CMK (cell line): ENCODE measurements around the gene SREBF2.
"Not testable (repeated sequence)": the region's sequence is repeated elsewhere in the genome, so short reads cannot be mapped to it uniquely, and the experiment has no call there.

Source experiments
- DNase-seq: peaks from one replicate; pipeline ENCODE4 v3.0.0-alpha.2; 2010; ENCODE audit warnings: low read depth

Gene SREBF2

DNA sequence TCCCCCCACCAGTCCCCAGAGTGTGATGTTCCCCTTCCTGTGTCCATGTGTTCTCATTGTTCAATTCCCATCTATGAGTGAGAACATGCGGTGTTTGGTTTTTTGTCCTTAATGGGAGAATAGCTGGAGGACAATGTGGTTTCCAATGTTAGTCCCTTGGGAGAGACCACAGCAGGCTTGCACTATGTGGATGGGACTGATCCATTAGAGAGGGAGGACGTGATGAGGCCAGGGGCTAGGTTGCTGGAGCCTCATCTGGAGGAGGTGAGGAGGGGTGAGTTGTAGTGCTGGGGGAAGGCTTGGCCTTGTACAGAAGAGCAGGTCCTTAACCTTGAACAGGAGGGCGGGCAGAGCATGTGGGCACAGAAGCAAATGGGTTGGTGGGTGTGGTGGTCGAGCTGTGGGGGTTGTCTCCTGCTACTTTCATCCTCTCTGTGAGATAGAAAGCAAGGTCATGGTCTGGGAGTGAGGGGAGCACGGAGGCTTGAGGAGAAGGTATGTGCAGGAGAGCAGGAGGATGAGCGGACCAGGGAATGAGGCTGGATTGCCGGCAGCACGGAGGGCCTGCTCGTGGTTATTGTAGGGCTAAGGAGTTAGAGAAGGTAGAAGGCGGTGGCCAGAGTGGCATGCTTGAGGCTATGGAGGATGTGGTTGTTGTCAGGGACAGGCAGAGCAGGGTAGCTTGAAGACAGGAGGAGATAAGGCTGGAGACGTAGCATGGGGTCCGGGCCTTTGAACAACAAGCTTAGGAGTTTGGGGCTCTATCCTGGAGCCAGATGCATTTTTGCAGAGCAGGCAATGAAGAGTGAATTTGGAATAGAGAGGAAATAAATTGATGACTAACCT, 11.2 kb upstream of the SREBF2 start:
- DNase-seq: no peak

DNA sequence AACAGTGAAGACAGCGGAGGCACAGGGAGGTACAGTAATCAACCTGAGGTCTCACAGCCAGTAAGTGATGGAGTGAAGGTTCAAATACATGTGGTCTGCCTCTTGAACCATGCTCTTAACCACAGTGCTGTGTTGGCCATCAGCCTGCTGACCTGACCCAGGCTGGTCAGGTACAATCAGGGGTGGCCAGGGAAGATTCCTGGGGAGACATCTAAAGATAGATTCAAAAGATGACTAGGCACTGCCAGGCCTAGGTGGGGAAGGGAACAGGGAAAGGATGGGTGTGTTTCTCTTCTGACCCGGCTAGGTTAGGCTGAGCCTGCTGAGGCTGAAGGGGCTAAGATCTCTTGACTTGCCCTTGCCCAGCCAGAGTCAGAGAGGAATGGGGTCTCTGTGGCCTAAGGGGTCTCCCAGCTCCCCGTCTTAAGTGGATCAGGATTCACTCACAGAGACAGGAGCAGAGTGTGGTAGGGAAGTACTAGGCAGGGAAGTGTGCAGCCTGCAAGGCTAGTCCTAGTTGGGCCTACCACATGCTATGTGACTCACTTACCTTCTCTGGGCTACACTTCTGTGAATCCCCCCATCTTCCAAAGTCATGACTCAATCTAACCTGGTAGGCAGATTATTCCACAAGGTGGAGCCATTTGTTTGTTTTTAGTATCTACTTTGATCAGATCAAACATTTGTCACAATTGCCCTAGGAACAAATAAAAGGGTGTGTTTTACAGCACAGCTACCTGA, 10.4 kb upstream of the SREBF2 start:
- DNase-seq: no peak

DNA sequence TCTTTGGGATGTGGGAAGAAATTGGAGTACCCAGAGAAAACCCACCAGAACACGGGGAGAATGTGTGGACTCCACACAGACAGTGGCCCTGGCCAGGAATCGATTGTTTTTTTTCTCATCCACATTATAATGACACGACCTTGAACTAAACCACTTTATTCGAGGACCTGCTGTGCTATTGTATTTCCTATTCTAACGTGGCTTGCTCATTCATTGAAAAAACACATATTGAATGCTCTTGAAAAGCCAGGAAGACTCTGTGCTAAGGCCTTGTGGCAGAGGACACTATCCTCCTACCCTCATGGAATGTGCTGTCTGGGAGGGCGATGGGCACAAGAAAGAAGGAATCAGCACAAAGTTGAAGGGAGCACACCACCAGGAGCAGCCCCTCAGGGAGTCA, 9.1 kb upstream of the SREBF2 start:
- DNase-seq: no peak

DNA sequence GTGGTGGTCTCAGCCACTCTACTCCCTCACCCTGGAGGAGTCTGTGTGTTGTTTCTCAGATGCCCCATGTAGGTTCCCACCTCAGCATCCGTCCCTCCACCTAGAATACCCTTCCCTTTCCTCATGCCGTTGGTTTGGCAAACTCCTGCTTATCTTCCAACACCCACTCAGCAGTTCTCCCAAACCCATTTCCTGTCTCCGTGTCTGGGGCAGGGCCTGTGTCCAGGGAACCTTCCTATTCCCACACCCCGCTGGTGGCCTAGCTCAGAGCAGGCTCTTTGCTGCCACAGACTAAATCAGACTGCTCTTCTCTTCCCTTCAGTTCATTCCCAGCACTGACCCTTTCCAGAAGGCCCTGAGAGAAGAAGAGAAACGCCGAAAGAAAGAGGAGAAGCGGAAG, 7.5 kb upstream of the SREBF2 start:
- no peak for DNase-seq

DNA sequence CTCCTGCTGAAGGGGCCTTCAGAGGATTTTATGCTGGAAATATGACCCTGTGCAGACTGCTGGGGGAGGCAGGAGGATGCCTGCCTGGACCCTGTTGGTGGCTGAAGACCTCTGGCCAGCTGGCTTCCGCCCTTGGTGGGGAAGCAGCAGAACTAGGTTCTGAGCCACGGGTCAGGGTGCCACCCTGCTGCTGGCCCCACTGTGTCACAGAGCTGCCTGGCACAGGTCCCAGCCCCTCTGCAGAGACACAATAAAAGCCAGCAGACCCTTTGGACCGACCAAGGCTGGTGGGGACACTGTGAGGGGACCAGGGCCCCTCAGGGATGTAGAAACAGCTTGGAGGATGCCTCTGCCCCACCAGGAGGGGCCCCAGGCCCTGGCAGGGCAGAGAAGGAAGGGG, 6.9 kb upstream of the SREBF2 start:
- no peak for DNase-seq

DNA sequence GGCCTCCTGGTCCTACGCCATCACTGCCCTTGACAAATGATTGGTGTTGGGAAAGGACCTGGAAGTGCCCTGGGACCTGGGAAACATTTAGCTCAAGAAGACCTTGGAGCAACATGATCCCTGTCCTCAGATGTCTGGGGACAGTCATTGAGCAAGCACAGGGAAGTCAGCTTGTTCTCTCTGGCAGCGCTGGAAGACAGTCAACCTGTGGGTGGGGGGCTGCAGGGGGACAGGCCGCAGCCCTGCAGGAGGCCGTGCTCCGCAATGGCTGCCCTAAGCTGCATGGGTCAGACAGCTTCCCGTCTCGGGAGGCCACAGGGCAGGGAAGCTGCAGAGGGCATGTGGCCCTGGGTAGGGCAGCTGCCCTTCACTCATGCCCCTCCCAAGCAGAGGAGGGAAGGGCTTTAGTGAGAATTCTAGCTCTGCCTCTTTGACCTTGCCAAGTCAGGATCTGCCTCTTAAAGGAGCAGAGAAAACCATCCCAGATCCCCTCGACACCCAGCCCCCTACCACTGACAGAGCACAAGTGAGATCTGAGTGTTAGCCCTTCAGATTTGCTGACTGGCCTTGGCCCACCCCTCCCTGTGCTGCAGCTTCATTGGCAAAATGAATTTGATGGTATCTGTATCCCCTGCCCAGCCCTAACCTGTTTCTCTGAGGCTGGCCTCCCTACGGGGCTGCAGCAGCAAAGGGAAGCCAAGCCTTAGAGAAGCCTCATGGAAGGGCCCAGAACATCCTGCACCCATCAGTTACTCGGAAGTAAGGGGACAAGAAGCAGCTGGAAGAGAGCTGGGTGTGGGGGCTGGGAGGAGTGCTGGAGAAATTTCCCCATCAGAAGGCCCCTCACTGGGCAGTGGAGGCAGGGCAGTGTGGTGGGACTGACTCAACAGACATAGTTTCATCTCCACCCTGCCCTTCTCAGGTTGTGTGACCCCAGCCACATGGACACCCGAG, 6.2 kb upstream of the SREBF2 start:
- no peak for DNase-seq

DNA sequence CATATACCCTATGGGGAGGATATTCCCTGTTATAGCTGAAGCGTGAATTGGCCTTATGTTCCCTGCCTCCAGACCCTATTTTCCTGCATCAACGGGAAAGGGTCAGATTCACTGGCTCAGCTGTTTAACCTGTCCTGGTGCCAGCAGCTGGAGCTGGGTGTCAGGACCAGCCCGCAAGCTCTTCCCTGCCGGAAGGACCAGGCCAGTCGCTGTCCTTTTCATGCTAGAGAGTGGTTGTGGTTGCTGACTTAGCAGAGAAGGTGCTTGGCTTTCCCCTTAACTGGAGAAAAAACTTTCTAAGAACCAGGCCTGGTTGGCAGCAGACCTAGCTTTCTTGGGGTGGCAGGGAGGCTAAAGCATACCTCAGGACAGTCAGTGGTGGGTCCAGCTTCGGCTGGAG, 5.2 kb upstream of the SREBF2 start:
- DNase-seq: no peak

DNA sequence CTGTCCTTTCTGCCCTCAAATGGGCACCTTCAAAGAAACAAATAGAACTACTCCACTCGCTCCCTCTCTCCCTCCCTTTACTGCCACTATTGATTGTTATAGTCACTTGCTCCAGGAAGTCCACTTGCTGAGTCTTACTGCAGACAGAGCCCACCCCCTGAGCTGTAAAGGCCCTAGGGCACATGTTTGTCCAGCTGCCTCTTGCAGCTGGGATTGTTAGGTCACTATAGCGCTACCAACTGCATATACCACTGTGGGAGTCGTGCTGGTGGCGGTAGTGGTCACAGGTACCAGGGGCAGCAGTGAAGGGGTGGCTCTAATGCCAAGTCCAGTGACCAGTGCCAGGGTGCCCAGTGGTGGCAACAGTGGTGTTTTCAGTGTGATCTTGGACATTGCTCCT, 4.4 kb upstream of the SREBF2 start:
- DNase-seq: no peak

DNA sequence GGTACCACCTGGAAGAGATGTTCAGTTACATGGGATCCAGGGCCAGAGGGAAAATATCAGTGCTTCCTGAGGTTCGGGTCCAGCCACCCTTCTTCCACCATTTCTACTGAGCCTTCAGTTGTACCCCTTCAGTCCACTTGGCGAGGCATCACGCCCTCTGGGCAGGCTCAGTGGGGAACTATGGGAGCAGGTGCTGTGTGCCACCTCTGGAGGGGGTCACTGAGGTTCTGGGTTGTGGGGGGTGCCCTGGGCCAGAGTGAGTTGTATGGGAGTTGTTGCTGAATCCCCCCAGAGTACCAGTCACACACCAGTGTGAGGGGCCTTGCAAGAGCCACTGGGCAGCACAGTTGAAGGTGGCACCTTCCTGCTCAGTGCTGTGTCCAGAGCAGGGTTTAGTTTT, 2.7 kb upstream of the SREBF2 start:
- DNase-seq: no peak

DNA sequence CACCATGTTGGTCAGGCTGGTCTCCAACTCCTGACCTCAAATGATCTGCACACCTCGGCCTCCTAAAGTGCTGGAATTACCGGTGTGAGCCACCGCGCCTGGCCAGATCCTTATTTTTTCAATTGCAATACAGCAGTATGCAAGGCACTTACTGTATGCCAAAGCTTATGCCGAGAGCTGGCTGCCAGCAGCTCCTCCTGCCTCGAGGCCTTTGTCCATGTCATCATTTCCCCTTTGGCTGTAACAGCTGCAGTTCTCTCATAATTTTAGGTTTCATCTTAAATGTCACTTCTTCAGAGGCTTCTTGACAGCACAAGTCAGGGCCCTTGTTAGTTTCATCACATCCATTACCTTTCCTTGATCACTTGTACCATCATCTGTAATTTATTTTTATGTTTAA, 1.5 kb upstream of the SREBF2 start:
- no peak for DNase-seq

DNA sequence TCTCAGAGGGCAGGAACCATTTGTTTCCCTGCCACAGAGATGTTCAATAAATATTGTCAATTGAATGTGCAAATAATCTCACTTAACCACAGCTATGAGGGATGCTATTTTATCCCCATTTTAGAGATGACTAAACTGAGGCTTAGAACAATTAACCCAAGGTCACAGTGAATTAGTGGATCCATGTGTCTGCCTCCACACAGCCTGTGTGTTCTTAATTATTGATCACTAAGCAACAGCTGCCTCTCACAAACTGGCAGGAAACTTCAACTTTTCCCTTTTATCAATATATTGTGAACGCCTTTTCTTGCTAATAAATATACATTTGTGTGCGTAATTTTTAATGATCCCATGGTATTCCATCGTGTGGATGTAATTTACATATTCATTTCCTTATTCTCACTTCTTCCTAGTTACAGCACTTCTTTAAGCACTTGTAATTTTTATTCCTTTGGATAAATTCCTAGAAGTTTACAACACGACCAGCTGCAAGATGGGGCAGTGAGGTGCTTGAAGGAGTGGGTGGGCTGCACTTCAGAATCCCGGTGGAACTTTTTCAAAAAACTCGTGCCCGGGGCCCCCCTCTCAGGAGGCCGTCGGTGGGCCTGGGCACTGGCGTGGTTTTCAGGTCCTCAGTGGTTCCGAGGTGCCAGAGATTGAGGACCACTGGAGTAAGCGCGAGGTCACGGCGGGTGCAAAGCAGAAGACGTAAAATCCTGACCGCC, 915 bp upstream of the SREBF2 start:
- DNase-seq: no peak

DNA sequence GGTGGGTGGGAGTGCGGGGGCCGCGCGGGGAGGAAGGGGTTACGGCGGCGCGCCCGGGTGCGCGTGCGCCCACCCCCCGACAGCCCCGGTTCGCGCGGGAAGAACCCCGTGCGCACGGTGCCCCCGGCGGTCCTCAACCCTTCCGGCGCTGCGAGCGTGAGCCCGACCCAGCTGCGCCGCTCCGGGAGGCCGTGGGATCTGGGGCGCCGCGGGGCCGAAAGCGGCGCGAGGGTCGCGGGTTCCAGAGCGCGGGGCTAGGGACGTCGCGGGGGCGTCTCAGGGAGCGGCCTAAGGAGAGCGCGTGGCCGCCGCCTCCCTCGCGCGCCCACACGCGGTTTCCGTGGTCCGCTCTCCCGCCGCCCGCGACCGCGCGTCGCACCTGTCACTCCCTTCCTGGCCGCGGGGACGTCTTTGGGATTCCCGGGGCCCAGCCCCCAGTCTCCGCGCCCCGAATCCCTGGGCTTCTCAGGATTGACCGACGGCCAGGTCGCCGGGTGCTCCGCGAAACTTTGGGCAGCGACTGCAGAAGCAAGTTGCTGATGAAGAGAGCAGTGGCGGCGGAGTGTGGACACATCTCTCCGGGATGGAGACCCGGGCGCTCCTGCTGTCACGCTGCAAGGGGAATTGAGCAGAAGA, 582 bp downstream of the SREBF2 start:
- no peak for DNase-seq

DNA sequence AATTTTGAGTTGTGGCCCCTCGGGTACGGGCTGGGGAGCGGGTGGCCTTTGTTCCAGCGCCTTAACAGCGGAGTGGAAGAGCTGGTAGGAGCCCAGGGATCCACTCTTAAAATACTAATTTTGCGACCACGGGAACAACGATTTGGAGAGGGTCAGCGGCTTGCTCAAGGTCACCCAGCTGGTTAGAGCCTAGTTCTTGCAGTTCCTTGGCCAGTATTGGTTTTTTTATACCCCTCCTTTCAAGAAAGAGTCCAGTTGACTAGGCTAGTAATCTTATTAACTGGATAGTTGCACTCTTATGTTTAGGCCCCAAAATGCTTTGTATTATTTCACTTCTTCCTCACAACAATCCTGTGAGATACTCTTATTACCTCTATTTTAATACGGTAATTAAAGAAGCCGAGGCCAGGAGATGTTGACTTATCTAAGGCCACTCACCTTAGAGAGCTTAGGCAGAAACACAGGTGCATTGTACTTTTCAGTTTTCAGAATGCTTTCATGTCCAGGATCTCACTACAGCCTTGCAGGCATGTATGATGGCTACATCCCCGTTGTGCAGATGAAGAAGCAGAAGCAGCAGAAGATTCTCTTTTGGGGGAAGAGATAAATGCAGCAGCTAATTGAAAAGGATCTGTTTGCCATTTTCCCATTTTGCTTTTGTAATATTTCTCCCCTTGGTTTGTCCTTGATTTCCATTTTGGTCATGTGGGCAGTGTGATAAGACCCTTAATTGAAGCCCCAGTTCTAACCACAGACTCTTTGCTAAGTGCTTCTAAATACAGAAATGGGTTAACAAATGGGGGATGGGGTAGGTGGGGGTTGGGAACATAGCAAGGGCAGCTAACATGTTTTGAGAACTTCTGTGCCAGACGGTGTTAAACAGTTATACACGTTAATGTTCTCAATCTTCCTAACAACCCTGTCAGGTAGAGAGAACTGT, 1.4 kb downstream of the SREBF2 start:
- no peak for DNase-seq

DNA sequence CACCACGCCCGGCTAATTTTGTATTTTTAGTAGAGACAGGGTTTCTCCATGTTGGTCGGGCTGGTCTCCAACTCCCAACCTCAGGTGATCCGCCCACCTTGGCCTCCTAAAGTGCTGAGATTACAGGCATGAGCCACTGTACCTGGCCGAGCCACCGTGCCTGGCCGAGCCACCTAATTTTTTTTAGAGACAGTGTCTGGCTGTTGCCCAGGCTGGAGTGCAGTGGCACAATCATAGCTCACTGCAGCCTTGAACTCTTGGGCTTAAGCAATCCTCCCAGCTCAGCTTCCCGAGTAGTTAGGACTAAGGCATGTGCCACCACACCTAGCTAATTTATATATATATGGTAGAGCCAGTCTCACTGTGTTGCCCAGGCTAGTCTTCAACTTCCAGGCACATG, 2.6 kb downstream of the SREBF2 start:
- not testable (repeated sequence) for DNase-seq

DNA sequence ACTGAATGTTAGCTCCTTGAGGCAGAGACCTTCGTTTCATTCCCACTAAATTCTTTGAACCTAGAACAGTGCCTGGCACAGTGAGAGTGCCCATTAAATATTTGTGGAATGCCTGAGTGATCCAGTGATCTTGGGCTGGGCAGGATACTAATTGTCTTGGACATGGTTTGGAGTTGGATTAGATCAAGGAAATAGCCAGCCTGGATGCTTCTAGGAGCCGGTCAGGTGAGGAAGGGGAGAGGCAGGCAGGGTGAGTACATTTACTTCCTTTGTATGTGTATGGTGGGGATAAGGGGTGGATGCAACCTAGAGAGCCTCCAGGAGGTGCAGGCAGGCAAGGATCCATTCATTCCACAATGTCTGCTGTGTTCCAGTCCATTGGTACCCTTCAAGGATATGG, 3.6 kb downstream of the SREBF2 start:
- DNase-seq: no peak

DNA sequence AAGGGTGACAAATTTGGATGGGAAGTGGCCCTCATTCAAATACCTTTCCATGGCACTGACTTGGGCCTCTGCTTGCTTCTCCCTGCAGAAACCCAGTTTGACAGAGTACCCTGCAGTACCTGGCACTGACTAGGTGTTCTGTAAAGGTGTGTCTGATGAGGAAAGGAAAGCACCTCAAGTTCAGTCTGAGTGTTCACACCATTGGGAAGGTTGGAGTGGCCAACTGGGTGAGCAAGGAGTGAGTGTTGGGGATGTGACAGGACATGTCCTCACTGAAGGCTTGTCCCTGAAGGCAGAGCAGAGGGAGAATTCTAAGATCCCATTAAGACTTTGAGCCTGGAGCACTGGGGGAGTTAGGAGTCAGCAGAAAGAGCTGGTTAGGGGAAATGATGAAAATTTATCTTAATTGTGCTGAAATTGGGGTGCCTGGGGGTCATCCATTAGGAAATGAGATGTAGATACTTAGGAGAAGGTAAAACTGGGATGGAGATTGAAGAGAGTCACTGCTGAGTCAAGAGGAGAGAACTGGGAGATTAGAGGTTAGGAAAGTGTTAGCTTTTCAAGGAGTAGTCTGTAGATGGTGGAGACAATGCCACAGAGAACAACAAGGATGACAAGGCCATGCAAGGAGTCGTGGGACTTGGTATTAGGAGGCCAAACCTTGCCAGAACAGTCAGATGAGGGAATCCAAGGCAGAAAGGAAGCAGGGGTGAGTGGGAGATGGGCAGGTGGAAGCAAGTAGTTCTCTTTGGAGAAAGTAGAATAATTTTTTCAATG, 6.1 kb downstream of the SREBF2 start:
- DNase-seq: no peak

DNA sequence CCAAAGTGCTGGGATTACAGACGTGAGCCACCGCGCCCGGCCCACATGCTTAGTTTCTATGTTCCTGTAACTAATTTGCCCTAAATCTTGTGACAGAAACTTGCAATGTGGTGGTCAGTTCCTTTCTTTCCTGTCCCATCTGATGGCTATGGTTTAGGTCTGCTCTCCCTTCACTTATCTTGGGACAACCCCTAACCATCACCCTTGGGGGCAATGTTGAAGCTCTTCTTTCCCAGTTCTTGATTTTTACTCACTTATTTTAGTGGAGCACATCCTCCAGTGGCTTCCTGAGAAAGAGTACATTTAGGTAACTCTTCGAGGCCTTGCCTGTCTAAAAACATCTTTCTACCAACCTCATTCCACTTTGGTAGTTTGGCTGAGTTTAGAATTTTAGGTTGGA, 7.3 kb downstream of the SREBF2 start:
- no peak for DNase-seq

DNA sequence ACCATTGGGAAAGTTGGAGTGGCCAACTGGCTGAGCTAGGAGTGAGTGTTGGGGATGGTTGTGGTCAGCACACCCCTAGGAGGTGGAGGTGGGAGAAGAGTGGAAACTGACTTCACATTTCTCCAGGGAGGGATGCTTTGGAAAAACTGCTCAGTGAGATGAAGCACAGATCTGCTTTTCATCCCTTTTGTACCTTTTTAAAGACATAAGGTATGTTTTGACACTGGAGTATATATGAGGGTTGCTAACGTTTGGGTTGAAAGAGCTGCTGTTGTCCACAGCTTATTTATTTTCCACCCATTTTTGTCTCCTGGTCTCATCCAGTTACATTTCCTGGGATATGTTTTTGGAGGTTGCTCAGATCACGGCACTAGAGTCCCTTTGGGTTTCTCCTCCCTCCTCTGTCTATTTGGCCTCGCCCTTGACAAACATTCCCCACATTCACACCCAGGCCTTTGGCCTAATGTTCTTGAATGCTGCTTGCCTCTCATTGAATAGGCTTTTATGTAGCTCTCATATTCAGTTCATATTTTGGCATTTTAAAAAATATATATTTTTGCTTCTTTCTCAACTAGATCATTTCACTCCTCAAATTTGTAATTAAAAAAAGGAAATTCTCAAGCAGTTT, 8.3 kb downstream of the SREBF2 start:
- DNase-seq: no peak
